ENCODE data around the gene MEIS1.

DNA sequence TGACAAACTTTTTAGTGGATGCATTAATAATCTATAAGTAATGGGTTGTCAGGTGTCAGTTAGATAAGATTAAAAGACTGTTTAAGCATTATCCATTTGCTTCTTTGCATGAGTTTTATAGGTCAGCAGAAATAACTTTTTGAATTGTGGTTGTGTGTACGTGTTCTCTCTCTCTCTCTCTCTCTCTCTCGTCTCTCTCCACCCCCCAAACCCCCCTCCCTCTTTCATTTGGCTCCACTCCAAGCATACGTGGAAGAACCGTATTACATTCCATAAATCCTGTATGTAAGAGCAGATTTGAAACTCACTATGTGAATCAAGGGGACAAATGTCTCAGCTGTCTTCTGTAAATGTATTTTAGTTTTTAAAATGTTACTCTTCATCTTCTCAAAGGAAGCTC, 120.2 kb downstream of the MEIS1 start:
- TF ChIP-seq CTCF (IDR thresholded peaks at IDR 0.05) (no peak), POLR2A (IDR thresholded peaks at IDR 0.05) (no peak)
